GM12892 (cell line): Measurements from ENCODE around the gene DAB1.

ENCODE experiments used
- POLR2A ChIP-seq: IDR thresholded peaks from 2 replicates; pipeline ENCODE4 v1.6.1; 2011; ENCODE audit warnings: low read depth, low read length, control low read depth
- POLR2AphosphoS5 ChIP-seq: IDR thresholded peaks from 2 replicates; pipeline ENCODE4 v1.6.1; 2011; ENCODE audit warnings: low read depth, low read length, control low read depth
- TAF1 ChIP-seq: IDR thresholded peaks from 2 replicates; pipeline ENCODE4 v1.6.1; 2011; ENCODE audit warnings: low read depth, mild to moderate bottlenecking, control low read depth, low read length, borderline replicate concordance

- TF ChIP-seq POLR2AphosphoS5 (no peak), POLR2A (no peak), TAF1 (no peak)
Observed at GRCh38 chr1:57362480-57362879, 61.4 kb downstream of the DAB1 start.
